Measurements from ENCODE around the gene SDHD.

DNA sequence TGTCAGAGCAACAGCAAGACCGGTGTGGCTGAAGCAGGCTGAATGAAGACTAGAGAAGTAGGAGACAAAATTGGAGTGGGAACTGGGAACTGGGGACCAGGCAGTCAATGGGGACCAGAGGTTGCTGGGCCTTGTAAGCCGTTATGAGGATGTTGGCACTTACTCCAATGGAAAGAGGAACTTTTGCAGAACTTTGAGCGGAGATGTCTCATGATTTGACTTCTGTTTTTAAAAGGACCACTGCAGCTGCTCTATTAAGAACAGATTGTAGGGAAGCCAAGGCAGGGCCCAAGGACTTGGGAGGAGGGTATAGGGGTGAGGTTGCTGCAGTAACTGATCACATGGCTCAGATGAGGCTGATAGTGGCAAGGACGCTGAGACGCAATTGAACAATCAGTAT is 43.0 kb downstream of the SDHD start:
- no peak for TF ChIP-seq POLR2A (IDR thresholded peaks at IDR 0.05; ENCODE audit: low read length)
- TF ChIP-seq GATA1 (IDR thresholded peaks at IDR 0.05; ENCODE audit: low read depth, low read length) = no peak

All from erythroblast (primary cell).